Ectodermal cell (in vitro differentiated cells): Measurements from ENCODE around the gene INTS2. TPM values are rescaled to one million over a fixed set of nuclear protein-coding genes. Genes with fewer than 3 reads are reported as not detected.

Source experiments
- H3K27ac ChIP-seq: 2 replicates; pipeline ENCODE4 v1.7.0; 2013; ENCODE audit warnings: mild to moderate bottlenecking, low read depth, low read length; ENCODE audit not compliant: insufficient read depth, poor library complexity, severe bottlenecking
- H3K27me3 ChIP-seq: 2 replicates; pipeline ENCODE4 v1.7.0; 2013; ENCODE audit warnings: mild to moderate bottlenecking, low read length; ENCODE audit not compliant: insufficient read depth, control insufficient read depth, poor library complexity, severe bottlenecking
- H3K36me3 ChIP-seq: one replicate; pipeline ENCODE4 v1.7.0; 2013; ENCODE audit warnings: low read length; ENCODE audit not compliant: control insufficient read depth, insufficient read depth
- H3K4me1 ChIP-seq: one replicate; pipeline ENCODE4 v1.7.0; 2013; ENCODE audit warnings: low read length; ENCODE audit not compliant: control insufficient read depth, insufficient read depth
- H3K4me3 ChIP-seq: 2 replicates; pipeline ENCODE4 v1.7.0; 2013; ENCODE audit warnings: low read depth, low read length, control low read depth; ENCODE audit not compliant: insufficient read depth
- H3K9me3 ChIP-seq: 2 replicates; pipeline ENCODE4 v1.7.0; 2013; ENCODE audit warnings: mild to moderate bottlenecking, low read length, moderate library complexity; ENCODE audit not compliant: control insufficient read depth
- WGBS, 2 experiments: methylation state at CpG; one replicate each; pipeline ENCODE4 v1.1.7; 2013; ENCODE audit warnings: missing lambda C conversion rate in 2 of 2; 5-methylcytosine and 5-hydroxymethylcytosine counted together
- polyA plus RNA-seq, 4 experiments: library from polyadenylated mRNA; stranded (reverse); fragments of 50-300 nt; gene quantifications; one replicate each; pipeline ENCODE4 v1.2.3, GENCODE V29; 2013

INTS2 gene
- polyA plus RNA-seq (2013, experiment 1 of 4): 21.1 TPM
- 20.8 TPM for polyA plus RNA-seq (2013, experiment 2 of 4)
- polyA plus RNA-seq (2013, experiment 3 of 4): 16.3 TPM
- 16.4 TPM for polyA plus RNA-seq (2013, experiment 4 of 4)

- H3K27me3 ChIP-seq: no peaks in the 10 kb centered on the region
- H3K4me1 ChIP-seq: peaks cover 9% of the 10 kb centered on the region
- peak within 1 kb of the TSS; percentile 53 for H3K27ac ChIP-seq
- H3K36me3 ChIP-seq: peaks cover 14% of the 10 kb centered on the region
- H3K9me3 ChIP-seq: no peaks in the 10 kb centered on the region
- WGBS, 2 experiments: 1% methylated on average over 58 of the region's 58 CpGs
- peak within 1 kb of the TSS; percentile 78 for H3K4me3 ChIP-seq
Observed at GRCh38 chr17:61927208-61928100, at the start of gene INTS2. TSS of gene INTS2 (minus strand) at chr17:61927982. CDS start at chr17:61926644, 1,338 bp downstream.

GRCh38 chr17:61974115-61974514, 46.3 kb upstream of the INTS2 start:
- no peaks in the 10 kb centered on the region for H3K4me1 ChIP-seq
- 93 to 95% methylated on average over 7 of the region's 7 CpGs for WGBS, 2 experiments
- H3K36me3 ChIP-seq: peaks cover 27% of the 10 kb centered on the region
- H3K9me3 ChIP-seq: no peaks in the 10 kb centered on the region
- H3K27me3 ChIP-seq: no peaks in the 10 kb centered on the region
- H3K4me3 ChIP-seq: no peak overlapping the region
- H3K27ac ChIP-seq: no peak overlapping the region

GRCh38 chr17:61972311-61972710, 44.5 kb upstream of the INTS2 start:
- Histone ChIP-seq H3K4me1 (no peaks in the 10 kb centered on the region), H3K27ac (no peak overlapping the region), H3K9me3 (no peaks in the 10 kb centered on the region), H3K27me3 (no peaks in the 10 kb centered on the region), H3K36me3 (peaks cover 23% of the 10 kb centered on the region), H3K4me3 (no peak overlapping the region)

DNA sequence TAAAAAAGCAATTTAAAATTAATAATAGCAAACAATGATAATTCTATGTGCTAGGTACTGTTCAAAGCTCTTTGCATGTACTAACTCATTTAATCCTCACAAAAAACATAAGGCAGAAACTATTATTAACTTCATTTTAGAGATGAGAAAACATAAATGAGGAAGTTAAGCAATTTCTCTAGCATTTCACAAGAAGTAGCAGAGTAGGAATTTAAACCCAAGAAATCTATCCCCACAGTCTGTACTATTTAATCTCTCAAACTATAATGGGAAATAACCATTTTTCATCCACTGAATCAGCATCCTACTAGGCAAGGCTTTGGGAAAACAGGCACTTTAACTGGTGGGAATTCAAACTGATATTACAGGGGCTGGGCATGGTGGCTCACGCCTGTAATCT, 42.2 kb upstream of the INTS2 start:
- Histone ChIP-seq H3K27ac (no peak overlapping the region), H3K9me3 (no peaks in the 10 kb centered on the region), H3K4me3 (no peak overlapping the region), H3K4me1 (no peaks in the 10 kb centered on the region), H3K36me3 (peaks cover 29% of the 10 kb centered on the region), H3K27me3 (no peaks in the 10 kb centered on the region)
- WGBS, 2 experiments: 82 to 96% methylated on average over 1 of the region's 1 CpG

GRCh38 chr17:61968757-61969156, 41.0 kb upstream of the INTS2 start:
- Histone ChIP-seq H3K27ac (no peak overlapping the region), H3K9me3 (no peaks in the 10 kb centered on the region), H3K4me1 (no peaks in the 10 kb centered on the region), H3K27me3 (no peaks in the 10 kb centered on the region), H3K4me3 (no peak overlapping the region), H3K36me3 (peaks cover 40% of the 10 kb centered on the region)
- WGBS, 2 experiments: 94 to 95% methylated on average over 5 of the region's 5 CpGs

DNA sequence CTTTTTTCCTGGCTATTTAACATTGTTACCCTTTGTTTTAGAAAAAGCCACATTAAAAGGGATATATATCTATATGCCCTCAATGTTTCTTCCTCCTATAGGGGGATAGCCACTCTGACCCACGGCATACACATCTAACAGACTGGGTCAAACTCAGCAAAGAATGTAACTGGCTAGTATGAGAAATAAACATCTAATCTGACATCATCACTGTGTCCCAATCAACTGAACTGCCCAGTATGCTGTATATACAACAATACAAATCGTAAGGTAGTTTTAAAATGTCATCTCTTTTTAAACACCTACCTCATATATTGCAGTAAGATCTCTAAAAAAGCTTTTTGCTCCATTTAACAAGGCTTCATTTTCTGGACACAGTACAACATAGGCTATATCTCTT, 39.9 kb upstream of the INTS2 start:
- 95% methylated on average over 2 of the region's 2 CpGs for WGBS, 2 experiments
- Histone ChIP-seq H3K9me3 (no peaks in the 10 kb centered on the region), H3K36me3 (peaks cover 44% of the 10 kb centered on the region), H3K4me1 (no peaks in the 10 kb centered on the region), H3K27me3 (no peaks in the 10 kb centered on the region), H3K4me3 (no peak overlapping the region), H3K27ac (no peak overlapping the region)

DNA sequence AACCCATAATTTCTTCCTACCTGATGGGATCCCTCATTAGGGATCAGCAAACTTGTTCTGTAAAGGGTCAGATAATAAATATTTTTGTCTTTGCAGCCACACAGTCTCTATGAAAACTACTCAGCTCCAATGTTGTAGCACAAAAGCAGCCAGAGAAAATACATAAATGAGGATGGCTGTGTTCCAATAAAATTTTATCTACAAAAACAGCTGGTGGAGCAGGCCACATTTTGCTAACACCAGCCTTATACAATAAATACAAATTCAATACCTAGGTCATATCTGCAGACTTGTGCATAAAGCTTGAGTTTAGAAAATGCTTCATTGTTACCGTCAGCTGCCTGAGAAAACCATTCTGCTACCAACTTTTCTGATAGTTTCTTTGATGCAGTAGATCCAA, 38.4 kb upstream of the INTS2 start:
- Histone ChIP-seq H3K27me3 (no peaks in the 10 kb centered on the region), H3K27ac (no peak overlapping the region), H3K4me1 (no peaks in the 10 kb centered on the region), H3K9me3 (no peaks in the 10 kb centered on the region), H3K4me3 (no peak overlapping the region), H3K36me3 (peaks cover 47% of the 10 kb centered on the region)
- 0% methylated on average over 1 of the region's 1 CpG for WGBS, 2 experiments

DNA sequence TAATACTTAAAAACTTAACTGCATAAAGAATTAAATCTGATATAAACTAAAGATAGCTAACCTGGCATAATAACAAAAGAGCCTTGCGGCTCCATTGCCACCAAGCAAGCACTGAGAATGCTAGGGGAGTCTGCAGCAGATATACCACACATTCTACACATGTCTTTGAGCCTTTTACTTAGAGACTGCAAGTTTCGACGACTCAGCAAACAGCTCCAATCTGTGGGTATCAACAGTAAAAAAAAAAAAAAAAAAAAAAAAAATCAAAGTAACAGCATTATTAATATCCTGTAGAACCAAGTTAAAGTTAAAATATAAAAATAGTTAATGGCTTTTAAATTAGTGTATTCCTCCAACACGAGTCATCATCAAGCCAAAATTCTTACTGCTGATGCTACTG, 27.8 kb upstream of the INTS2 start:
- Histone ChIP-seq H3K4me1 (no peaks in the 10 kb centered on the region), H3K4me3 (no peak overlapping the region), H3K36me3 (peaks cover 49% of the 10 kb centered on the region), H3K9me3 (no peaks in the 10 kb centered on the region), H3K27ac (no peak overlapping the region), H3K27me3 (no peaks in the 10 kb centered on the region)
- 94 to 98% methylated on average over 1 to 4 of the region's 4 CpGs for WGBS, 2 experiments

DNA sequence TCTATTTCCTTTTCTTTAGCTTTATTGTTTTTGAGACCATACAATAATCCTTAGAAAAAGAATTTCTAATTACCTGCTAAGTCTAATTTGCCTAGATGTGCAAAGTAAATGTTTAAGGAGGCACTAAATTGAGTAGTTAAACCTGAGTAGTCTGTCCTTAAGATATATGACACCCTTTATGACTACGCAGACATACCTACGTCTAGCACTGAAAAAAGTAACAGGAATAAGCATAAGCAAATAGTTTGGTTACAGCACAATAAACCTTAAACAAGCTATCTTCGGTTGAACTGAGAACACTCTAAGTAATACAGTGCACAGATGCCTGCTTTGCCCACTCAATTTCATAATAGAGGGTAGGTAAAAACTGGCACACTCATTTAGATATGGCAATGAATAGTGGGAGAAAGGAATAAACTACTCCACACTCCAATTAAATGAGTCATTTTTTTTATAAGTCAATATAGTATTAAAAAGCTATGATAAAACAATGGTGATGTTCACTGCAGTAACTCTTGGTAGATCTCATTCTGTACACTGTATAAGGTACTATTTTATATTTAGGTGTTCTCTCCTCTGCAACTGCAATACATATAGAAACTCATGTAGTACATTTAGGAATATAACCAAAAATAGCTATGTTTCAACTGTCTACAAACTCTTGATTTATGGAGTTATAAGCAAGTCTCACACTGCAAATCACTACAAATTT, 19.7 kb upstream of the INTS2 start:
- Histone ChIP-seq H3K27ac (no peak overlapping the region), H3K4me1 (no peaks in the 10 kb centered on the region), H3K9me3 (no peaks in the 10 kb centered on the region), H3K4me3 (no peak overlapping the region), H3K27me3 (no peaks in the 10 kb centered on the region), H3K36me3 (peaks cover 34% of the 10 kb centered on the region)
- 85 to 96% methylated on average over 2 to 3 of the region's 3 CpGs for WGBS, 2 experiments

- Histone ChIP-seq H3K27me3 (no peaks in the 10 kb centered on the region), H3K4me3 (no peak overlapping the region), H3K36me3 (peaks cover 26% of the 10 kb centered on the region), H3K4me1 (no peaks in the 10 kb centered on the region), H3K9me3 (no peaks in the 10 kb centered on the region), H3K27ac (no peak overlapping the region)
- WGBS, 2 experiments: 89 to 100% methylated on average over 2 of the region's 2 CpGs
Observed at GRCh38 chr17:61946359-61946758, 18.6 kb upstream of the INTS2 start.
